RPMI8226 (cell line): Measurements from ENCODE around the gene IDH3A.

ENCODE experiments used
- DNase-seq: peaks from one replicate; pipeline ENCODE4 v3.0.0-alpha.2; 2015

The IDH3A gene

GRCh38 chr15:78149068-78149804 lies at the start of gene IDH3A:
Gene IDH3A, plus strand, starts transcription at chr15:78149362. Its CDS starts 42 bp downstream, at chr15:78149404.
- DNase-seq, result peak; percentile 99

GRCh38 chr15:78100886-78101285 lies 48.3 kb upstream of the IDH3A start:
- no peak for DNase-seq

GRCh38 chr15:78101423-78102105 lies 47.6 kb upstream of the IDH3A start:
- no peak for DNase-seq

GRCh38 chr15:78102211-78102610 lies 47.0 kb upstream of the IDH3A start:
- DNase-seq, result no peak

- no peak for DNase-seq
These were observed 46.4 kb upstream of the IDH3A start for GRCh38 chr15:78102741-78103140.

- no peak for DNase-seq
These were observed 45.6 kb upstream of the IDH3A start for GRCh38 chr15:78103406-78104118.

- DNase-seq, result no peak
These were observed 45.1 kb upstream of the IDH3A start for GRCh38 chr15:78104119-78104479.

GRCh38 chr15:78104566-78105475 lies 44.3 kb upstream of the IDH3A start:
- DNase-seq, result no peak

GRCh38 chr15:78105476-78106241 lies 43.5 kb upstream of the IDH3A start:
- no peak for DNase-seq

- DNase-seq, result no peak
These were observed 41.7 kb upstream of the IDH3A start for GRCh38 chr15:78107471-78107870.

- DNase-seq, result peak; percentile 89
These were observed 40.7 kb upstream of the IDH3A start for GRCh38 chr15:78108300-78109084.

GRCh38 chr15:78109156-78109555 lies 40.0 kb upstream of the IDH3A start:
- no peak for DNase-seq

GRCh38 chr15:78110096-78110495 lies 39.1 kb upstream of the IDH3A start:
- DNase-seq, result no peak

GRCh38 chr15:78110916-78111475 lies 38.2 kb upstream of the IDH3A start:
- DNase-seq, result no peak

- no peak for DNase-seq
These were observed 37.4 kb upstream of the IDH3A start for GRCh38 chr15:78111788-78112187.

- no peak for DNase-seq
These were observed 36.6 kb upstream of the IDH3A start for GRCh38 chr15:78112551-78112950.

GRCh38 chr15:78120523-78120922 lies 28.6 kb upstream of the IDH3A start:
- no peak for DNase-seq

GRCh38 chr15:78125267-78125666 lies 23.9 kb upstream of the IDH3A start:
- no peak for DNase-seq

GRCh38 chr15:78127882-78128281 lies 21.3 kb upstream of the IDH3A start:
- no peak for DNase-seq

GRCh38 chr15:78129077-78129750 lies 19.9 kb upstream of the IDH3A start:
- no peak for DNase-seq
